Liver (tissue), 3 donors: ENCODE results near the gene CACNA2D1.

Experiments used
- HNF4G ChIP-seq: IDR thresholded peaks from 2 replicates; pipeline ENCODE4 v1.6.1; 2016; ENCODE audit warnings: antibody characterized with exemption
- TAF1 ChIP-seq: conservative IDR thresholded peaks from 2 replicates; pipeline ENCODE4 v1.6.1; 2016; ENCODE audit warnings: antibody characterized with exemption, mild to moderate bottlenecking
- TF ChIP-seq, protein P1 (sequence below): fragments of 150-350 bp; IDR thresholded peaks from 2 replicates; pipeline ENCODE4 v1.5.1; 2017; ENCODE audit warnings: improper control_type of control experiment, low read depth, low read length; ENCODE audit not compliant: missing input control
- donor health status: healthy.
- donor health status: healthy.

DNA sequence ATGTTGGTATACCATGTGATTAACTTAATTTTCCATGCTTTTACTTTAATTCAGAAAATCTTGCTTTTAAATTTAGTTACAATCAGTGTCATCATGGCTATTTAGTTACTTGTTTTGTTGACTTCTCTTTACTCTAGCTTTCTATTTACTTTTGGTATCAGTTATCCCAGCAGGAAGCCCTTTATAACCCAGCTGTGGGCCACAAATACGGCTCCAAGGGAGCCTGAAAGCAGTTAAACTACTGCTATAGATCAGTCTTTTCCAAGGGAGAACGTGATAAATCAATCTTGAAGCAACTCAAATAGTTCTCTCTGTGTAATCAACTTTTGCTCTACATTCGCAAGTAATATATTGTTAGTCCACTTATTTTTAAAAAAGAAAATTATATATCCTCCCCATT, 287.4 kb downstream of the CACNA2D1 start:
- TF ChIP-seq TAF1 (no peak), HNF4G (no peak)
- TF ChIP-seq, protein P1, sequence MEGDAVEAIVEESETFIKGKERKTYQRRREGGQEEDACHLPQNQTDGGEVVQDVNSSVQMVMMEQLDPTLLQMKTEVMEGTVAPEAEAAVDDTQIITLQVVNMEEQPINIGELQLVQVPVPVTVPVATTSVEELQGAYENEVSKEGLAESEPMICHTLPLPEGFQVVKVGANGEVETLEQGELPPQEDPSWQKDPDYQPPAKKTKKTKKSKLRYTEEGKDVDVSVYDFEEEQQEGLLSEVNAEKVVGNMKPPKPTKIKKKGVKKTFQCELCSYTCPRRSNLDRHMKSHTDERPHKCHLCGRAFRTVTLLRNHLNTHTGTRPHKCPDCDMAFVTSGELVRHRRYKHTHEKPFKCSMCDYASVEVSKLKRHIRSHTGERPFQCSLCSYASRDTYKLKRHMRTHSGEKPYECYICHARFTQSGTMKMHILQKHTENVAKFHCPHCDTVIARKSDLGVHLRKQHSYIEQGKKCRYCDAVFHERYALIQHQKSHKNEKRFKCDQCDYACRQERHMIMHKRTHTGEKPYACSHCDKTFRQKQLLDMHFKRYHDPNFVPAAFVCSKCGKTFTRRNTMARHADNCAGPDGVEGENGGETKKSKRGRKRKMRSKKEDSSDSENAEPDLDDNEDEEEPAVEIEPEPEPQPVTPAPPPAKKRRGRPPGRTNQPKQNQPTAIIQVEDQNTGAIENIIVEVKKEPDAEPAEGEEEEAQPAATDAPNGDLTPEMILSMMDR: no peak
